HepG2 (cell line): ENCODE measurements around the gene FSD1. TPM values are rescaled to one million over a fixed set of nuclear protein-coding genes. Genes with fewer than 3 reads are reported as not detected.

Experiments
- ATF7-NPFF ChIP-seq: sonication (generic); formaldehyde crosslinking; IDR thresholded peaks from 2 replicates; pipeline ENCODE4 v1.8.1; 2023; ENCODE audit warnings: mild to moderate bottlenecking, low read depth, missing genetic modification reagents, moderate library complexity
- IRF2 ChIP-seq: IDR thresholded peaks from 2 replicates; pipeline ENCODE4 v1.6.1; 2018; ENCODE audit warnings: missing genetic modification reagents, missing compliant biosample characterization
- POLR2A ChIP-seq, 2 experiments: IDR thresholded peaks; 2 replicates each; pipeline ENCODE4 v1.6.1; 2011; ENCODE audit warnings: low read depth in 2 of 2, low read length in 2 of 2, mild to moderate bottlenecking in 1 of 2, moderate library complexity in 1 of 2; ENCODE audit not compliant: insufficient read depth in 1 of 2
- RXRB ChIP-seq: IDR thresholded peaks from 2 replicates; pipeline ENCODE4 v1.6.1; 2016; ENCODE audit warnings: borderline replicate concordance, missing genetic modification reagents, missing compliant biosample characterization
- SNAPC5 ChIP-seq: sonication (generic); formaldehyde crosslinking; IDR thresholded peaks from 2 replicates; pipeline ENCODE4 v1.8.1; 2023; ENCODE audit warnings: mild to moderate bottlenecking, missing genetic modification reagents, borderline replicate concordance
- TFDP2 ChIP-seq: sonication (generic); formaldehyde crosslinking; IDR thresholded peaks from 2 replicates; pipeline ENCODE4 v1.4.0; 2020; ENCODE audit warnings: missing genetic modification reagents
- UBTF ChIP-seq: sonication (generic); formaldehyde crosslinking; IDR thresholded peaks from 2 replicates; pipeline ENCODE4 v1.4.0; 2020; ENCODE audit warnings: mild to moderate bottlenecking, missing genetic modification reagents
- ZBTB40 ChIP-seq, 2 experiments: fragments of 450-650 bp in 1 of 2; sonication (generic) in 1 of 2; formaldehyde crosslinking in 1 of 2; IDR thresholded peaks; 2 replicates each; pipeline versions ENCODE4 v1.6.1 to v1.8.0; 2016 to 2022; ENCODE audit warnings: antibody characterized with exemption in 1 of 2, mild to moderate bottlenecking in 1 of 2, missing genetic modification reagents in 1 of 2
- ZBTB46 ChIP-seq: sonication (generic); formaldehyde crosslinking; IDR thresholded peaks from 2 replicates; pipeline ENCODE4 v1.4.0; 2020; ENCODE audit warnings: mild to moderate bottlenecking, missing genetic modification reagents, borderline replicate concordance
- ZBTB7B ChIP-seq: sonication (generic); formaldehyde crosslinking; IDR thresholded peaks from 2 replicates; pipeline ENCODE4 v1.4.0; 2020; ENCODE audit warnings: missing genetic modification reagents
- ZFYVE20 ChIP-seq: sonication (generic); formaldehyde crosslinking; IDR thresholded peaks from 2 replicates; pipeline ENCODE4 v1.8.0; 2023; ENCODE audit warnings: low read depth, mild to moderate bottlenecking, moderate library complexity, missing genetic modification reagents, borderline replicate concordance
- ZNF329 ChIP-seq: sonication (generic); formaldehyde crosslinking; IDR thresholded peaks from 2 replicates; pipeline ENCODE4 v1.9.0; 2021; ENCODE audit warnings: low read depth, mild to moderate bottlenecking, missing genetic modification reagents
- ZNF619 ChIP-seq: sonication (generic); formaldehyde crosslinking; IDR thresholded peaks from 2 replicates; pipeline ENCODE4 v1.4.0; 2020; ENCODE audit warnings: mild to moderate bottlenecking, missing genetic modification reagents
- polyA plus RNA-seq, 8 experiments: library from polyadenylated mRNA; depleted of rRNA in 3 of 8; stranded (reverse) in 7 of 8; unstranded in 1 of 8; fragments of >200 nt; fragmentation: Illumina TruSeq in 4 of 8; extraction: Trizol in 4 of 8; gene quantifications; 2 replicates each; pipeline versions ENCODE4 v1.2.1 to v1.2.3, GENCODE V29; 2011 to 2016; ENCODE audit warnings: low read depth in 4 of 8, missing spikeins in 1 of 8, mixed read lengths in 1 of 8; ENCODE audit not compliant: insufficient read depth in 1 of 8
- total RNA-seq, 5 experiments: library from RNA; depleted of rRNA; stranded (reverse); fragments of >200 nt; fragmentation: Illumina TruSeq; extraction: Trizol; gene quantifications; 2 replicates each; pipeline ENCODE4 v1.2.3, GENCODE V29; 2016; ENCODE audit warnings: low read depth in 1 of 5

FSD1 gene
- total and polyA plus RNA-seq, 2 of the 13 experiments (the other 11 are each of a cell fraction or from before 2014, with no cell fraction given) = 0.29 to 0.66 TPM

GRCh38 chr19:4310247-4311121 lies 6.1 kb downstream of the FSD1 start (continued):
- TF ChIP-seq ZBTB40 (IDR thresholded peaks at IDR 0.05) (no peak), ZBTB40 (CRISPR knock-in tag; IDR thresholded peaks at IDR 0.05) (peak; percentile 81), ZBTB7B (CRISPR knock-in tag) (0 out of 2 replicates have a peak, but pooled peaks have one; percentile 40), POLR2A (IDR thresholded peaks at IDR 0.05; ENCODE audit: insufficient read depth in 1 of 2, low read depth in 2 of 2, low read length in 2 of 2) (peak; percentile 63 to 66), RXRB (CRISPR knock-in tag) (peak; percentile 95), ZNF619 (CRISPR knock-in tag) (no peak), IRF2 (peak; percentile 91), UBTF (CRISPR knock-in tag) (peak; percentile 79), ZBTB46 (no peak), SNAPC5 (no peak), ZFYVE20 (CRISPR knock-in tag) (no peak), ATF7-NPFF (CRISPR knock-in tag) (peak; percentile 67), ZNF329 (CRISPR knock-in tag) (peak; percentile 50; the same call in 1 of the 2 replicates), TFDP2 (CRISPR knock-in tag) (peak; percentile 89)
